Measurements from ENCODE around the gene GPRC5B.

GPRC5B gene

GRCh38 chr16:19881783-19882182 is 2.9 kb downstream of the GPRC5B start:
- Histone ChIP-seq H3K9me3 (ENCODE audit: severe bottlenecking) (no peaks in the 10 kb centered on the region), H3K4me3 (ENCODE audit: severe bottlenecking) (no peak overlapping the region), H3K27ac (ENCODE audit: poor library complexity, severe bottlenecking) (no peak overlapping the region)

GRCh38 chr16:19881028-19881427 is 3.6 kb downstream of the GPRC5B start:
- DNase-seq (ENCODE audit: low spot score) (no peak), ATAC-seq (ENCODE audit: low read depth) (no peak)
- H3K27me3 ChIP-seq (ENCODE audit: insufficient read depth, poor library complexity, severe bottlenecking) = peaks cover 27% of the 10 kb centered on the region
- H3K27ac ChIP-seq (ENCODE audit: poor library complexity, severe bottlenecking) = no peak overlapping the region
- no peaks in the 10 kb centered on the region for H3K36me3 ChIP-seq (ENCODE audit: low read depth)
- TF ChIP-seq CTCF (IDR thresholded peaks at IDR 0.05; ENCODE audit: poor library complexity, severe bottlenecking) = no peak
- H3K9me3 ChIP-seq (ENCODE audit: severe bottlenecking) = no peaks in the 10 kb centered on the region
- H3K4me3 ChIP-seq (ENCODE audit: severe bottlenecking) = no peak overlapping the region
- H3K4me1 ChIP-seq (ENCODE audit: insufficient read depth, poor library complexity, severe bottlenecking) = no peaks in the 10 kb centered on the region

More at GRCh38 chr16:19881783-19882182, 2.9 kb downstream of the GPRC5B start:
- Histone ChIP-seq H3K4me1 (ENCODE audit: insufficient read depth, poor library complexity, severe bottlenecking) (no peaks in the 10 kb centered on the region), H3K27me3 (ENCODE audit: insufficient read depth, poor library complexity, severe bottlenecking) (peaks cover 27% of the 10 kb centered on the region), H3K36me3 (ENCODE audit: low read depth) (no peaks in the 10 kb centered on the region)
- ATAC-seq (ENCODE audit: low read depth) (no peak), DNase-seq (ENCODE audit: low spot score) (no peak)
- no peak for TF ChIP-seq CTCF (IDR thresholded peaks at IDR 0.05; ENCODE audit: poor library complexity, severe bottlenecking)

- peak; percentile 47; the same call in 1 of the 3 replicates for ATAC-seq (ENCODE audit: low read depth)
- Histone ChIP-seq H3K4me1 (ENCODE audit: insufficient read depth, poor library complexity, severe bottlenecking) (no peaks in the 10 kb centered on the region), H3K36me3 (ENCODE audit: low read depth) (no peaks in the 10 kb centered on the region), H3K9me3 (ENCODE audit: severe bottlenecking) (no peaks in the 10 kb centered on the region), H3K27me3 (ENCODE audit: insufficient read depth, poor library complexity, severe bottlenecking) (peaks cover 21% of the 10 kb centered on the region), H3K27ac (ENCODE audit: poor library complexity, severe bottlenecking) (no peak overlapping the region), H3K4me3 (ENCODE audit: severe bottlenecking) (no peak overlapping the region)
- no peak for TF ChIP-seq CTCF (IDR thresholded peaks at IDR 0.05; ENCODE audit: poor library complexity, severe bottlenecking)
- DNase-seq (ENCODE audit: low spot score) = no peak
These were observed 5.3 kb downstream of the GPRC5B start for GRCh38 chr16:19879241-19879792.

- Histone ChIP-seq H3K4me3 (ENCODE audit: severe bottlenecking) (no peak overlapping the region), H3K9me3 (ENCODE audit: severe bottlenecking) (no peaks in the 10 kb centered on the region), H3K36me3 (ENCODE audit: low read depth) (no peaks in the 10 kb centered on the region), H3K27ac (ENCODE audit: poor library complexity, severe bottlenecking) (no peak overlapping the region), H3K4me1 (ENCODE audit: insufficient read depth, poor library complexity, severe bottlenecking) (no peaks in the 10 kb centered on the region), H3K27me3 (ENCODE audit: insufficient read depth, poor library complexity, severe bottlenecking) (peaks cover 17% of the 10 kb centered on the region)
- no peak for TF ChIP-seq CTCF (IDR thresholded peaks at IDR 0.05; ENCODE audit: poor library complexity, severe bottlenecking)
- DNase-seq (ENCODE audit: low spot score) = no peak
- no peak for ATAC-seq (ENCODE audit: low read depth)
These were observed 5.9 kb downstream of the GPRC5B start for GRCh38 chr16:19878757-19879156.

GRCh38 chr16:19876501-19877059 is 8.1 kb downstream of the GPRC5B start:
- H3K27me3 ChIP-seq (ENCODE audit: insufficient read depth, poor library complexity, severe bottlenecking) = no peaks in the 10 kb centered on the region

More at GRCh38 chr16:19876501-19877059, 8.1 kb downstream of the GPRC5B start:
- no peaks in the 10 kb centered on the region for H3K9me3 ChIP-seq (ENCODE audit: severe bottlenecking)
- no peak overlapping the region for H3K27ac ChIP-seq (ENCODE audit: poor library complexity, severe bottlenecking)
- no peak overlapping the region for H3K4me3 ChIP-seq (ENCODE audit: severe bottlenecking)
- no peak for ATAC-seq (ENCODE audit: low read depth)
- no peak for DNase-seq (ENCODE audit: low spot score)
- no peaks in the 10 kb centered on the region for H3K36me3 ChIP-seq (ENCODE audit: low read depth)
- no peak for TF ChIP-seq CTCF (IDR thresholded peaks at IDR 0.05; ENCODE audit: poor library complexity, severe bottlenecking)
- H3K4me1 ChIP-seq (ENCODE audit: insufficient read depth, poor library complexity, severe bottlenecking) = no peaks in the 10 kb centered on the region
